ENCODE data around the gene TNRC6C. TPM values are rescaled to one million over a fixed set of nuclear protein-coding genes. Genes with fewer than 3 reads are reported as not detected.

The TNRC6C gene
- total and polyA plus RNA-seq, 9 of the 15 experiments (the other 6 are each of a cell fraction or from before 2014, with no cell fraction given): 0.20 to 4.9 (median 2.3) TPM

DNA sequence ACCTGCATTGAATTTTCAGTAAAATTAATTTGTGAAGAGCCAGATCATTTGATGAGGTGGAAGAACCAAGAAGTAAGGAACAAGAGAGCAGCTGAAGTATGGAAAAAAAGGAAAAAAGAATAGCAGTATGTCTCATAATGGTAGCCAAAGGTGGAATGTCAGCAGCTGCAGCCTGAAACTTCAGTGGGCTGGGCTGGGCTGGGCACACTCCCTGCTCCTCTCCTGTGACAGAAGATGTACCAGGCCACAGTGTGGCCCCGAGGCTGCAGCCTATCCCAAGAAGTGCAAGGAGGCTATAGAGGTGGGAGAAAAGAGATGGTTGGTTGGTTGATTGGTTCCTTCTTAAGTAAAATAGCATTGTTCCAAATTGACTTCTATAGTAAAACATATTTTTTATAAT lies 84.5 kb downstream of the TNRC6C start:
- H3K27ac ChIP-seq (ENCODE audit: extremely low read depth, low read depth, low read length): no peak overlapping the region
- no peaks in the 10 kb centered on the region for H3K9me1 ChIP-seq (ENCODE audit: control insufficient read depth, insufficient read depth, low read length)
- 83% methylated on average over 1 of the region's 1 CpG for WGBS (ENCODE audit: insufficient coverage, low coverage, missing lambda C conversion rate)
- TF ChIP-seq ARNT (IDR thresholded peaks at IDR 0.05): no peak
- TF ChIP-seq CBX8 (IDR thresholded peaks at IDR 0.05; ENCODE audit: borderline replicate concordance, extremely low read depth, low read depth, low read length, poor library complexity, severe bottlenecking): no peak
- no peak for TF ChIP-seq FOS (IDR thresholded peaks at IDR 0.05; ENCODE audit: extremely low read depth, insufficient read length)
- no peak for TF ChIP-seq ZEB2 (IDR thresholded peaks at IDR 0.05)
- no peak for TF ChIP-seq ZNF589 (CRISPR knock-in tag; IDR thresholded peaks at IDR 0.05; ENCODE audit: low read depth)
- no peak for TF ChIP-seq ZNF551 (CRISPR knock-in tag; IDR thresholded peaks at IDR 0.05)
- no peak for TF ChIP-seq ESRRB (CRISPR knock-in tag; IDR thresholded peaks at IDR 0.05; ENCODE audit: borderline replicate concordance)
- no peak for TF ChIP-seq CHD2 (IDR thresholded peaks at IDR 0.05; ENCODE audit: low read depth, low read length)
- no peak for TF ChIP-seq MCM5 (IDR thresholded peaks at IDR 0.05; ENCODE audit: low read depth)
- TF ChIP-seq PCBP2 (IDR thresholded peaks at IDR 0.05; ENCODE audit: low read depth, low read length, poor library complexity, severe bottlenecking): no peak
- no peak for TF ChIP-seq ZNF175 (CRISPR knock-in tag; IDR thresholded peaks at IDR 0.05; ENCODE audit: low read depth)
- TF ChIP-seq STAT5B (CRISPR knock-in tag; IDR thresholded peaks at IDR 0.05): no peak
- TF ChIP-seq HNRNPK (IDR thresholded peaks at IDR 0.05; ENCODE audit: low read depth, low read length, poor library complexity, severe bottlenecking): no peak
- TF ChIP-seq DIDO1 (tag; IDR thresholded peaks at IDR 0.05; ENCODE audit: low read depth): no peak
- no peak for TF ChIP-seq PHB2 (IDR thresholded peaks at IDR 0.05; ENCODE audit: low read depth)
- TF ChIP-seq CREM (IDR thresholded peaks at IDR 0.05; ENCODE audit: low read depth): no peak
- no peak for TF ChIP-seq ZNF507 (tag; conservative IDR thresholded peaks at IDR 0.05)
- H3K79me2 ChIP-seq (ENCODE audit: control insufficient read depth, insufficient read depth, low read length): no peaks in the 10 kb centered on the region
- no peak overlapping the region for H3K4me3 ChIP-seq
- no peaks in the 10 kb centered on the region for H4K20me1 ChIP-seq (replicated peaks; ENCODE audit: control insufficient read depth, insufficient read depth, low read length)
- ChIA-PET CTCF (ENCODE audit: low intra/inter-chr PET ratio) (no interaction called here), POLR2A (no interaction called here)
- intact Hi-C loops (cut with micrococcal nuclease) (no loop called here), in situ Hi-C loops (cut with MboI) (no loop called here)
- no peak for ATAC-seq
- no peaks in the 10 kb centered on the region; the same call in 2 of the 3 replicates for H3K36me3 ChIP-seq (ENCODE audit: control insufficient read depth, insufficient read depth, low read length)
- H3K9ac ChIP-seq (ENCODE audit: insufficient read depth in 1 of 2, low read depth in 2 of 2, low read length in 2 of 2): no peak overlapping the region
- no TSS peak for BruUV-seq (replicated peaks)
- no peak for FAIRE-seq
- DNase-seq (ENCODE audit: extremely low read depth in 1 of 4, low spot score in 3 of 4): no peak
- peaks cover 6 to 11% of the 10 kb centered on the region in 2 experiments; a peak in 4 of 5 replicates for H3K4me1 ChIP-seq (replicated peaks in 1 of 2; ENCODE audit: control insufficient read depth in 2 of 2, insufficient read depth in 2 of 2, low read length in 2 of 2)
- no peak overlapping the region for H2AFZ ChIP-seq (ENCODE audit: low read depth, low read length)
- H3K9me3 ChIP-seq (replicated peaks; ENCODE audit: control insufficient read depth, insufficient read depth, low read depth, low read length): no peaks in the 10 kb centered on the region
- no peak overlapping the region for H3K4me2 ChIP-seq (ENCODE audit: insufficient read depth, low read length)
- no peaks in the 10 kb centered on the region for H3K27me3 ChIP-seq (ENCODE audit: control insufficient read depth in 2 of 2, insufficient read depth in 2 of 2, low read length in 2 of 2)
